GM20000 (cell line): ENCODE data around the gene ADD2.

Experiments used
- DNase-seq: peaks from one replicate; pipeline ENCODE4 v3.0.0; 2012; ENCODE audit warnings: low spot score
- TF ChIP-seq, protein P1 (sequence below): IDR thresholded peaks from 2 replicates; pipeline ENCODE4 v1.5.1; 2012; ENCODE audit warnings: mild to moderate bottlenecking, control low read depth; ENCODE audit errors: extremely low read depth, missing control alignments

The ADD2 gene

DNA sequence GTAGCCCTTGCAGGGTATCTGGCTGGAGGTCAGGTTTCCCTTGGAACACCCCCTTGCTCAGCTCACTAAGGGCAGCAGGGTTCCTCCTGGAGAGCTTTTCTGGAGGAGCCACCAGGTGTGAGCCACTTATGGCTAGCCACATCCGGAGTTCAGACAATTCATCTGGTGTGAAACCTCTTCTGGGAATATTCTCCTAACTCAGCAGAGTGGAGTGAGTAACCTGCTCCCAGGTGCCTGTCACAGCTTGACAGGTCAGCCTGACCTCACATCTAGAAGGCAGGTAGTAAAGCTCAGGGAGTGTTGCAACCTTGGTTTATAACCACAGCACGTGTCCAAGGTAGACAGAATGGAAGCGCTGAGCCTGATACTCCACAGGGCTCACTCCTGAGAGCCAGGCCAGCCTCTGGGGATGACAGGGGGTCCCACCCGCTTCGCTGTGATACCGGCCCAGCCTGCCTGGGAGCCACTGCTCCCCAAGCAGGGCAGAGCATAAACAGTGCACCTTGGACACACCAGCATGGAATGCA, 151.8 kb downstream of the ADD2 start:
- TF ChIP-seq, protein P1, sequence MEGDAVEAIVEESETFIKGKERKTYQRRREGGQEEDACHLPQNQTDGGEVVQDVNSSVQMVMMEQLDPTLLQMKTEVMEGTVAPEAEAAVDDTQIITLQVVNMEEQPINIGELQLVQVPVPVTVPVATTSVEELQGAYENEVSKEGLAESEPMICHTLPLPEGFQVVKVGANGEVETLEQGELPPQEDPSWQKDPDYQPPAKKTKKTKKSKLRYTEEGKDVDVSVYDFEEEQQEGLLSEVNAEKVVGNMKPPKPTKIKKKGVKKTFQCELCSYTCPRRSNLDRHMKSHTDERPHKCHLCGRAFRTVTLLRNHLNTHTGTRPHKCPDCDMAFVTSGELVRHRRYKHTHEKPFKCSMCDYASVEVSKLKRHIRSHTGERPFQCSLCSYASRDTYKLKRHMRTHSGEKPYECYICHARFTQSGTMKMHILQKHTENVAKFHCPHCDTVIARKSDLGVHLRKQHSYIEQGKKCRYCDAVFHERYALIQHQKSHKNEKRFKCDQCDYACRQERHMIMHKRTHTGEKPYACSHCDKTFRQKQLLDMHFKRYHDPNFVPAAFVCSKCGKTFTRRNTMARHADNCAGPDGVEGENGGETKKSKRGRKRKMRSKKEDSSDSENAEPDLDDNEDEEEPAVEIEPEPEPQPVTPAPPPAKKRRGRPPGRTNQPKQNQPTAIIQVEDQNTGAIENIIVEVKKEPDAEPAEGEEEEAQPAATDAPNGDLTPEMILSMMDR = no peak
- no peak for DNase-seq

DNA sequence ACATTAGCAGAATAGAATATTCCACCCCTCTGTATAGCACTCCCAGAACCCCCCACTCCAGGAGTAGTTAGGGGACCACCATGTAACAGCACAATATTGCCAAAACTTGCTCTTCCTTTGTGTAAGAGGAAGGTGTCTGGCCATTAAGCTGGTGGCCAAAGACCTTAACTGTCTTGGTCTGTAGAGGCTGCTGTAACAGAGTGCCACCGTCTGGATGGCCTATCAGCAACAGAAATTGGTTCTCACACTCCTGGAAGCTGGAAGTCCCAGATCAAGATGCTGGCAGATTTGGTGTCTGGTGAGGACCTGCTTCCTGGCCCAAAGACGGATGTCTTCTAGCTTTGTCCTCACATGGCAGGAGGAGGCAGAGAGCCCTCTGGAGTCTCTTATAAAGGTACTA, 152.8 kb downstream of the ADD2 start:
- no peak for DNase-seq
- TF ChIP-seq, protein P1 = no peak

DNA sequence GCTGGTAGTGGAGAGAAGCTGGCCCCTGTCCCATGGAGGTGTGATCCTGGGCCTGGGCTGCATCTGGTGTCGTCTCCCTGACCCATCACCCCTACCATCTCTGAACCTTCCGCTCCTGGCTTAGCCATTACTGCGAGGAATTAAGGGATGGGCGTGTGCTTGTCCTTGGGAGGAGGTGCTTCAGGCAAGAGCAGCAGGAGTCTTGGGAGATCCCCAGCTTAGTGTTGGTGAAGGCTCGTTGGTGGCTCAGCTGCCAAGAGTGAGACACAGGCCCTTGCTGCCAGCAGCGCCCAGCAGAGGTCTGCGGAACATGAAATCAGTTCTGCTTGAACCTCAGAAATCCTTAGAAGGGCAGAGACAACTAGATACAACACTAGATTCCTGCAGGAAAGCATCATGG, 154.5 kb downstream of the ADD2 start:
- TF ChIP-seq, protein P1 = no peak
- DNase-seq = no peak

DNA sequence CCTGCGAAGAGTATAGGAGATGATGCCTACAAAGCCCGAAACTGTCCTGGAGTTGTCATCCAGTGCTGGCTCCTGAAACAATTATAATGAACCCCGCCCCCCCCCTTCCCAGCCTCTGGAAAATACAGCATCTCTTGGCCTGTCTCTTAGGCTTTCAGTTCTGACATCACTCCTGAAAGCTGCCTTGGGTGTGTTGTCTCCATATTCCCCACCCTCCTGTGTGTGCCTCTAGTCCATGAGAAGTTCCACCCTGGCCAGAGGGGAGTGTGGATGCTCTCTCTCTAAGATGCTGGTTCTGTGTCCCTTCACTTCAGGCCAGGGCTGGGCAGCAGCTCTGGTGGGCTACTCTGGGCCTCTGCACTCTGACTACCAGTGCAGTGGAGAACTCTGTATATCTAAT, 155.4 kb downstream of the ADD2 start:
- DNase-seq = no peak
- TF ChIP-seq, protein P1 = no peak

DNA sequence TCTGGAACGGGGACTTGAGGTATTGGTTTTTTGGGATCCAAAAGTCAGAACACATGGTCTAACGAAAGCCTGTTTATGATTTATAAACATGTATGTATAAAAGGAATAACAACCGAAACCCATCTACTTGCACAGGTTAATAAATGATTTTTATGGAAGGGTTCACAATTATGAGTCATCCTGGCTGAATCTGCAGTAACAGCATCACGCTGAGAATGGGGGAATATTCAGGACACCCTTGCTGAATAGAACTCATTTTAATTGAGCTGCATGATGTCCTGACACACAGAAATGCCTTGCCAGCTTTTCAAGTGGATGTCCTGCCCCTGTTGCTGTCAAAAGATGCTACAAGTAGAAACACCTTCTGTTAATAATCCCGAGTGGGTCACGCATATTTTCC, 159.6 kb downstream of the ADD2 start:
- DNase-seq = no peak
- TF ChIP-seq, protein P1 = no peak

DNA sequence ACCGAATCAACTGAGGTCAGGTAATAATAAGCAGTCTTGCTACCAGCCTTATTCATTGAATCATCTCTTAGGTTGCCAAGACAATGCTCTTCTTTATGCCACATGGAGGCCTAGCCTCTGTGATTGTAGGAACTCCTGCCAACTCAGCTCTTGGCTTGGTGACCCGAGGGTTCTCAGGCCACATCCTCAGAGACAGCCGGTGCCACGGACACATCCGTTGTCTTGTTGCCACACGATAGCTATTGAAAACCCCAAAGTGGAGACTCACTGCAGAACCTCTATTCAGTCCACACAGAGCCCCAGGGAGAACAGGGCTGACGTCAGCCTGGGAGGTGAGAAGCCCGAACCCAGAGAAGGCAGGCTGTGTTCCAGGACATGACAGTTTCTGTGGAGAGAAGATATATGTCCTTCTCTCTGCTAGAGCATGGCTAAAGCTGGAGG, 160.9 kb downstream of the ADD2 start:
- TF ChIP-seq, protein P1 = no peak
- DNase-seq = no peak
